Stomach smooth muscle (tissue), 2 donors: ENCODE results near the gene GFPT1.
"Not testable (repeated sequence)": the region's sequence is repeated elsewhere in the genome, so short reads cannot be mapped to it uniquely, and the experiment has no call there.

Experiments used
- H3K27ac ChIP-seq: one replicate; pipeline ENCODE4 v1.7.0; 2013; ENCODE audit warnings: mild to moderate bottlenecking, low read length, inconsistent platforms
- H3K27me3 ChIP-seq, 2 donors: one replicate each; pipeline ENCODE4 v1.7.0; 2013; ENCODE audit warnings: low read length in 2 of 2; ENCODE audit not compliant: insufficient read depth in 2 of 2, control insufficient read depth in 1 of 2
- H3K36me3 ChIP-seq, 2 donors: one replicate each; pipeline ENCODE4 v1.7.0; 2013; ENCODE audit warnings: low read length in 2 of 2; ENCODE audit not compliant: control insufficient read depth in 2 of 2, insufficient read depth in 2 of 2
- H3K4me1 ChIP-seq: one replicate; pipeline ENCODE4 v1.7.0; 2013; ENCODE audit warnings: low read length; ENCODE audit not compliant: control insufficient read depth, insufficient read depth
- H3K4me3 ChIP-seq, 2 donors: one replicate each; pipeline ENCODE4 v1.7.0; 2013; ENCODE audit warnings: low read length in 2 of 2
- H3K9ac ChIP-seq, 2 donors: one replicate each; pipeline ENCODE4 v1.7.0; 2013; ENCODE audit warnings: low read length in 2 of 2, mild to moderate bottlenecking in 1 of 2
- H3K9me3 ChIP-seq, 2 donors: one replicate each; pipeline ENCODE4 v1.7.0; 2013; ENCODE audit warnings: low read length in 2 of 2; ENCODE audit not compliant: control insufficient read depth in 2 of 2
- donor health status: healthy.
- donor health status: Pancreatic carcinoma.

GFPT1 gene

GRCh38 chr2:69359371-69359770 is 27.7 kb downstream of the GFPT1 start:
- Histone ChIP-seq H3K27ac (no peak overlapping the region), H3K4me3 (no peak overlapping the region), H3K9me3 (no peaks in the 10 kb centered on the region), H3K27me3 (no peaks in the 10 kb centered on the region), H3K9ac (no peak overlapping the region), H3K4me1 (no peaks in the 10 kb centered on the region), H3K36me3 (peaks cover 23 to 27% of the 10 kb centered on the region in 2 donors)

- Histone ChIP-seq H3K4me1 (no peaks in the 10 kb centered on the region), H3K27me3 (no peaks in the 10 kb centered on the region), H3K9ac (no peak overlapping the region), H3K36me3 (peaks cover 23 to 30% of the 10 kb centered on the region in 2 donors), H3K27ac (no peak overlapping the region), H3K4me3 (no peak overlapping the region), H3K9me3 (no peaks in the 10 kb centered on the region)
Observed at GRCh38 chr2:69358914-69359313, 28.1 kb downstream of the GFPT1 start.

GRCh38 chr2:69356471-69356870 is 30.6 kb downstream of the GFPT1 start:
- H3K36me3 ChIP-seq: peaks cover 17 to 21% of the 10 kb centered on the region in 2 donors
- no peaks in the 10 kb centered on the region for H3K4me1 ChIP-seq
- H3K4me3 ChIP-seq: no peak overlapping the region
- H3K27me3 ChIP-seq: no peaks in the 10 kb centered on the region
- no peak overlapping the region for H3K27ac ChIP-seq
- no peaks in the 10 kb centered on the region for H3K9me3 ChIP-seq
- no peak overlapping the region for H3K9ac ChIP-seq

GRCh38 chr2:69354976-69355375 is 32.1 kb downstream of the GFPT1 start:
- not testable (repeated sequence) for H3K9ac ChIP-seq, H3K27me3 ChIP-seq, H3K4me1 ChIP-seq, H3K27ac ChIP-seq, H3K4me3 ChIP-seq, H3K9me3 ChIP-seq
- H3K36me3 ChIP-seq: peaks cover 17 to 18% of the 10 kb centered on the region in 2 donors

GRCh38 chr2:69353360-69353759 is 33.7 kb downstream of the GFPT1 start:
- no peak overlapping the region for H3K27ac ChIP-seq
- H3K27me3 ChIP-seq: no peaks in the 10 kb centered on the region
- H3K4me3 ChIP-seq: no peak overlapping the region
- no peaks in the 10 kb centered on the region for H3K9me3 ChIP-seq
- no peaks in the 10 kb centered on the region for H3K4me1 ChIP-seq
- no peak overlapping the region for H3K9ac ChIP-seq
- peaks cover 21 to 24% of the 10 kb centered on the region in 2 donors for H3K36me3 ChIP-seq

GRCh38 chr2:69348781-69349180 is 38.2 kb downstream of the GFPT1 start:
- Histone ChIP-seq H3K27ac (no peak overlapping the region), H3K36me3 (peaks cover 28 to 32% of the 10 kb centered on the region in 2 donors), H3K4me3 (no peak overlapping the region), H3K9ac (no peak overlapping the region), H3K4me1 (no peaks in the 10 kb centered on the region), H3K27me3 (no peaks in the 10 kb centered on the region), H3K9me3 (no peaks in the 10 kb centered on the region)

- Histone ChIP-seq H3K4me1 (no peaks in the 10 kb centered on the region), H3K9me3 (no peaks in the 10 kb centered on the region), H3K9ac (no peak overlapping the region), H3K27me3 (no peaks in the 10 kb centered on the region), H3K36me3 (peaks cover 34 to 41% of the 10 kb centered on the region in 2 donors), H3K27ac (no peak overlapping the region), H3K4me3 (no peak overlapping the region)
Observed at GRCh38 chr2:69345434-69345833, 41.6 kb downstream of the GFPT1 start.

- H3K4me3 ChIP-seq: no peak overlapping the region
- H3K27me3 ChIP-seq: no peaks in the 10 kb centered on the region
- H3K9ac ChIP-seq: no peak overlapping the region
- H3K4me1 ChIP-seq: no peaks in the 10 kb centered on the region
- H3K36me3 ChIP-seq: peaks cover 34 to 38% of the 10 kb centered on the region in 2 donors
- H3K9me3 ChIP-seq: no peaks in the 10 kb centered on the region
- no peak overlapping the region for H3K27ac ChIP-seq
Observed at GRCh38 chr2:69344305-69344704, 42.7 kb downstream of the GFPT1 start.

- H3K4me3 ChIP-seq: no peak overlapping the region
- H3K36me3 ChIP-seq: peaks cover 17 to 24% of the 10 kb centered on the region in 2 donors
- H3K27me3 ChIP-seq: no peaks in the 10 kb centered on the region
- H3K9me3 ChIP-seq: no peaks in the 10 kb centered on the region
- no peak overlapping the region for H3K9ac ChIP-seq
- no peaks in the 10 kb centered on the region for H3K4me1 ChIP-seq
- H3K27ac ChIP-seq: no peak overlapping the region
Observed at GRCh38 chr2:69340101-69340775, 46.8 kb downstream of the GFPT1 start.

- H3K36me3 ChIP-seq: peaks cover 6 to 7% of the 10 kb centered on the region in 2 donors
- no peak overlapping the region for H3K27ac ChIP-seq
- no peak overlapping the region for H3K9ac ChIP-seq
- H3K27me3 ChIP-seq: no peaks in the 10 kb centered on the region
- H3K4me3 ChIP-seq: no peak overlapping the region
- H3K4me1 ChIP-seq: no peaks in the 10 kb centered on the region
- H3K9me3 ChIP-seq: no peaks in the 10 kb centered on the region
Observed at GRCh38 chr2:69335311-69335710, 51.7 kb downstream of the GFPT1 start.

GRCh38 chr2:69333352-69333751 is 53.7 kb downstream of the GFPT1 start:
- H3K27ac ChIP-seq: no peak overlapping the region
- H3K36me3 ChIP-seq: peaks cover 14 to 16% of the 10 kb centered on the region in 2 donors
- no peak overlapping the region for H3K9ac ChIP-seq
- H3K4me1 ChIP-seq: no peaks in the 10 kb centered on the region
- no peak overlapping the region for H3K4me3 ChIP-seq
- no peaks in the 10 kb centered on the region for H3K27me3 ChIP-seq
- no peaks in the 10 kb centered on the region for H3K9me3 ChIP-seq
